ENCODE measurements around the gene LHPP.

DNA sequence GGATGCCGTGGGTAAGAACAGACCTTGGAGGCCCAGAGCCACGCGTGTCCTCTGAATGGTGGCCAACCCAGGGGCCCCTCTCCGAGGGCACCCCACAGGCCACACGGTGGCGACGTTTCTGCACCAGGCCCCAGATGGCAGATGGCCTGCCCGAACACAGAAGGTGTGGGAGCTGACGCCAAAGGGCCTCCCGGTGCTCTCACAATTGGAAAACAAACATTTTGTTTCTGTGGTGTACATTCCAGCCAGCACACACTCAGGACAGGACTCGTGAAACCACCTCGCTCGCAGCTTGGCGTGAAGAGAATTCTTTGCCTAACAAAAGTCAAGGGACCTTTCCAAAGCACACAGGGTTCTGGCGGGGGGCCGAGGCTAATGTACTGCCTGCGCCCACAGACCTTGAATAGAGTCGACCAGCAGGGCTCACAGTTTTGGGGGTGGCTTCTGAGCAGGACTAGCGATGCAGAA lies 170.5 kb downstream of the LHPP start:
- TF ChIP-seq, protein P1, sequence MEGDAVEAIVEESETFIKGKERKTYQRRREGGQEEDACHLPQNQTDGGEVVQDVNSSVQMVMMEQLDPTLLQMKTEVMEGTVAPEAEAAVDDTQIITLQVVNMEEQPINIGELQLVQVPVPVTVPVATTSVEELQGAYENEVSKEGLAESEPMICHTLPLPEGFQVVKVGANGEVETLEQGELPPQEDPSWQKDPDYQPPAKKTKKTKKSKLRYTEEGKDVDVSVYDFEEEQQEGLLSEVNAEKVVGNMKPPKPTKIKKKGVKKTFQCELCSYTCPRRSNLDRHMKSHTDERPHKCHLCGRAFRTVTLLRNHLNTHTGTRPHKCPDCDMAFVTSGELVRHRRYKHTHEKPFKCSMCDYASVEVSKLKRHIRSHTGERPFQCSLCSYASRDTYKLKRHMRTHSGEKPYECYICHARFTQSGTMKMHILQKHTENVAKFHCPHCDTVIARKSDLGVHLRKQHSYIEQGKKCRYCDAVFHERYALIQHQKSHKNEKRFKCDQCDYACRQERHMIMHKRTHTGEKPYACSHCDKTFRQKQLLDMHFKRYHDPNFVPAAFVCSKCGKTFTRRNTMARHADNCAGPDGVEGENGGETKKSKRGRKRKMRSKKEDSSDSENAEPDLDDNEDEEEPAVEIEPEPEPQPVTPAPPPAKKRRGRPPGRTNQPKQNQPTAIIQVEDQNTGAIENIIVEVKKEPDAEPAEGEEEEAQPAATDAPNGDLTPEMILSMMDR (conservative IDR thresholded peaks at IDR 0.05), result no peak; the same call in 1 of the 2 replicates
- no peak for TF ChIP-seq ZFX (IDR thresholded peaks at IDR 0.05)
